Activated CD4-positive, alpha-beta memory T cell treated with anti-CD3 and anti-CD28 coated beads for 36 hours (primary cell): Measurements from ENCODE around the gene PTPRU. TPM values are rescaled to one million over a fixed set of nuclear protein-coding genes. Genes with fewer than 3 reads are reported as not detected.
"Not testable (repeated sequence)": the region's sequence is repeated elsewhere in the genome, so short reads cannot be mapped to it uniquely, and the experiment has no call there.

ENCODE experiments used
- CTCF ChIA-PET: fragments of 350-600 bp; sonication (Branson Sonifier 250); formaldehyde crosslinking; loops from one replicate; lab custom pipeline; 2021; ENCODE audit warnings: antibody characterized with exemption, inconsistent platforms; lab: Charles Lee
- POLR2A ChIA-PET: fragments of 350-600 bp; sonication (Branson Sonifier 250); formaldehyde crosslinking; loops from one replicate; lab custom pipeline; 2021; ENCODE audit warnings: antibody characterized with exemption; lab: Charles Lee
- DNase-seq: peaks from one replicate; pipeline ENCODE4 v3.0.0-alpha.2; 2020
- H3K27ac Mint-ChIP-seq: one replicate; pipeline ENCODE4 v1.8.0; 2021; ENCODE audit warnings: mixed read lengths
- H3K27me3 Mint-ChIP-seq: one replicate; pipeline ENCODE4 v1.8.0; 2021; ENCODE audit warnings: mixed read lengths
- H3K36me3 Mint-ChIP-seq: one replicate; pipeline ENCODE4 v1.8.0; 2021; ENCODE audit warnings: mixed read lengths
- H3K4me1 Mint-ChIP-seq: one replicate; pipeline ENCODE4 v1.8.0; 2021; ENCODE audit warnings: low read depth, mixed read lengths
- H3K4me3 Mint-ChIP-seq: one replicate; pipeline ENCODE4 v1.8.0; 2021; ENCODE audit warnings: mild to moderate bottlenecking, mixed read lengths
- H3K9me3 Mint-ChIP-seq: one replicate; pipeline ENCODE4 v1.8.0; 2021; ENCODE audit warnings: mixed read lengths
- intact Hi-C: fragments of 100-400 bp; cut with micrococcal nuclease; formaldehyde crosslinking; loops from one replicate; pipeline ENCODE4 v1.15.1; 2023
- total RNA-seq, 2 experiments: library from RNA; stranded (reverse); gene quantifications; one replicate each; pipeline ENCODE4 v1.2.3, GENCODE V29; 2021

The PTPRU gene
- total RNA-seq, 2 experiments from 2014 or later = 0.17 to 0.85 TPM

GRCh38 chr1:29202053-29202452, 34.3 kb upstream of the PTPRU start:
- Mint-ChIP-seq H3K27ac (no peak overlapping the region), H3K9me3 (no peaks in the 10 kb centered on the region), H3K4me3 (no peak overlapping the region), H3K4me1 (peaks cover 6% of the 10 kb centered on the region), H3K36me3 (peaks cover 16% of the 10 kb centered on the region), H3K27me3 (no peaks in the 10 kb centered on the region)
- ChIA-PET POLR2A (interaction anchor here (0.9 to 2.8 kb wide), 2 partner anchors 10 to 21 kb away, joined by 3 to 19 read pairs; partner anchors contain the start of gene SRSF4), CTCF (interaction anchor here (0.6 to 3.2 kb wide), 47 partner anchors 8 to 1506 kb away, joined by 3 to 69 read pairs (median 4); partner anchors contain the start of genes MECR, SRSF4 and TMEM200B)
- intact Hi-C loops = loop anchor here (1.0 to 10.0 kb wide), 5 partner anchors 21 to 417 kb away; partner anchors contain the start of genes SRSF4 and TMEM200B
- DNase-seq = no peak

GRCh38 chr1:29202584-29203340, 33.6 kb upstream of the PTPRU start:
- CTCF ChIA-PET = interaction anchor here (0.6 to 3.2 kb wide), 52 partner anchors 8 to 1506 kb away, joined by 3 to 69 read pairs (median 4); partner anchors contain the start of genes MECR, SRSF4 and TMEM200B
- H3K9me3 Mint-ChIP-seq = no peaks in the 10 kb centered on the region
- POLR2A ChIA-PET = interaction anchor here (0.9 to 2.8 kb wide), 2 partner anchors 10 to 21 kb away, joined by 3 to 19 read pairs; partner anchors contain the start of gene SRSF4
- intact Hi-C loops = loop anchor here (1.0 to 10.0 kb wide), 6 partner anchors 21 to 418 kb away; partner anchors contain the start of genes SRSF4 and TMEM200B
- peak; percentile 94 for DNase-seq
- H3K4me1 Mint-ChIP-seq = peaks cover 6% of the 10 kb centered on the region
- H3K27ac Mint-ChIP-seq = peak overlapping the region; percentile 23
- no peaks in the 10 kb centered on the region for H3K27me3 Mint-ChIP-seq
- H3K36me3 Mint-ChIP-seq = peaks cover 16% of the 10 kb centered on the region
- no peak overlapping the region for H3K4me3 Mint-ChIP-seq

GRCh38 chr1:29208442-29208841, 27.9 kb upstream of the PTPRU start:
- no peak overlapping the region for H3K4me3 Mint-ChIP-seq

GRCh38 chr1:29209173-29209572, 27.1 kb upstream of the PTPRU start:
- CTCF ChIA-PET = no interaction called here
- Mint-ChIP-seq H3K9me3 (no peaks in the 10 kb centered on the region), H3K4me1 (no peaks in the 10 kb centered on the region), H3K27ac (no peak overlapping the region), H3K36me3 (peaks cover 20% of the 10 kb centered on the region), H3K4me3 (no peak overlapping the region), H3K27me3 (no peaks in the 10 kb centered on the region)
- POLR2A ChIA-PET = no interaction called here
- no peak for DNase-seq
- intact Hi-C loops = loop anchor here (10.0 kb wide), 1 partner anchor 424 kb away; no protein-coding TSS in a partner anchor

More at GRCh38 chr1:29208442-29208841, 27.9 kb upstream of the PTPRU start:
- Mint-ChIP-seq H3K27me3 (no peaks in the 10 kb centered on the region), H3K36me3 (peaks cover 17% of the 10 kb centered on the region), H3K27ac (no peak overlapping the region), H3K9me3 (no peaks in the 10 kb centered on the region), H3K4me1 (no peaks in the 10 kb centered on the region)
- DNase-seq = no peak
- intact Hi-C loops = loop anchor here (10.0 kb wide), 1 partner anchor 424 kb away; no protein-coding TSS in a partner anchor
- ChIA-PET CTCF (interaction anchor here (1.6 kb wide), 1 partner anchor 327 kb away, joined by 4 read pairs; no protein-coding TSS in a partner anchor), POLR2A (no interaction called here)

- H3K4me3 Mint-ChIP-seq = no peak overlapping the region
- H3K36me3 Mint-ChIP-seq = peaks cover 26% of the 10 kb centered on the region
- no peak for DNase-seq
- ChIA-PET POLR2A (no interaction called here), CTCF (no interaction called here)
- no peak overlapping the region for H3K27ac Mint-ChIP-seq
- no peaks in the 10 kb centered on the region for H3K27me3 Mint-ChIP-seq
- no peaks in the 10 kb centered on the region for H3K9me3 Mint-ChIP-seq
- intact Hi-C loops = no loop called here
- H3K4me1 Mint-ChIP-seq = no peaks in the 10 kb centered on the region
These were observed 25.8 kb upstream of the PTPRU start for GRCh38 chr1:29210278-29211085.

- peaks cover 23% of the 10 kb centered on the region for H3K36me3 Mint-ChIP-seq
- no peaks in the 10 kb centered on the region for H3K27me3 Mint-ChIP-seq
- H3K4me3 Mint-ChIP-seq = no peak overlapping the region
- DNase-seq = no peak
- H3K27ac Mint-ChIP-seq = no peak overlapping the region
- intact Hi-C loops = no loop called here
- no peaks in the 10 kb centered on the region for H3K9me3 Mint-ChIP-seq
- H3K4me1 Mint-ChIP-seq = no peaks in the 10 kb centered on the region
- ChIA-PET CTCF (no interaction called here), POLR2A (no interaction called here)
These were observed 25.0 kb upstream of the PTPRU start for GRCh38 chr1:29211086-29212030.

GRCh38 chr1:29213055-29213454, 23.3 kb upstream of the PTPRU start:
- Mint-ChIP-seq H3K27me3 (no peaks in the 10 kb centered on the region), H3K36me3 (peaks cover 23% of the 10 kb centered on the region), H3K4me3 (no peak overlapping the region), H3K4me1 (no peaks in the 10 kb centered on the region), H3K9me3 (no peaks in the 10 kb centered on the region), H3K27ac (no peak overlapping the region)
- DNase-seq = no peak
- CTCF ChIA-PET = no interaction called here
- intact Hi-C loops = no loop called here
- POLR2A ChIA-PET = no interaction called here

GRCh38 chr1:29217633-29218032, 18.7 kb upstream of the PTPRU start:
- H3K4me3 Mint-ChIP-seq = no peak overlapping the region
- ChIA-PET POLR2A (no interaction called here), CTCF (interaction anchor here (1.9 kb wide), 1 partner anchor 15 kb away, joined by 6 read pairs; no protein-coding TSS in a partner anchor)
- H3K36me3 Mint-ChIP-seq = peaks cover 20% of the 10 kb centered on the region
- H3K4me1 Mint-ChIP-seq = no peaks in the 10 kb centered on the region
- H3K9me3 Mint-ChIP-seq = no peaks in the 10 kb centered on the region
- intact Hi-C loops = no loop called here
- H3K27ac Mint-ChIP-seq = no peak overlapping the region
- H3K27me3 Mint-ChIP-seq = no peaks in the 10 kb centered on the region
- DNase-seq = no peak

GRCh38 chr1:29218223-29218622, 18.1 kb upstream of the PTPRU start:
- DNase-seq = no peak
- ChIA-PET POLR2A (no interaction called here), CTCF (interaction anchor here (1.9 kb wide), 1 partner anchor 16 kb away, joined by 6 read pairs; no protein-coding TSS in a partner anchor)
- intact Hi-C loops = no loop called here
- H3K4me1 Mint-ChIP-seq = no peaks in the 10 kb centered on the region
- no peaks in the 10 kb centered on the region for H3K27me3 Mint-ChIP-seq
- no peaks in the 10 kb centered on the region for H3K9me3 Mint-ChIP-seq
- no peak overlapping the region for H3K27ac Mint-ChIP-seq
- no peak overlapping the region for H3K4me3 Mint-ChIP-seq
- H3K36me3 Mint-ChIP-seq = peaks cover 17% of the 10 kb centered on the region

GRCh38 chr1:29221296-29221695, 15.0 kb upstream of the PTPRU start:
- DNase-seq = no peak
- POLR2A ChIA-PET = no interaction called here
- no peaks in the 10 kb centered on the region for H3K4me1 Mint-ChIP-seq
- H3K36me3 Mint-ChIP-seq = peaks cover 6% of the 10 kb centered on the region
- intact Hi-C loops = no loop called here
- H3K4me3 Mint-ChIP-seq = no peak overlapping the region
- H3K9me3 Mint-ChIP-seq = no peaks in the 10 kb centered on the region
- CTCF ChIA-PET = no interaction called here
- no peaks in the 10 kb centered on the region for H3K27me3 Mint-ChIP-seq
- no peak overlapping the region for H3K27ac Mint-ChIP-seq

GRCh38 chr1:29222260-29222659, 14.1 kb upstream of the PTPRU start:
- H3K4me3 Mint-ChIP-seq, H3K27ac Mint-ChIP-seq, POLR2A ChIA-PET, DNase-seq, H3K36me3 Mint-ChIP-seq, H3K27me3 Mint-ChIP-seq, H3K9me3 Mint-ChIP-seq, intact Hi-C loops, CTCF ChIA-PET, H3K4me1 Mint-ChIP-seq: not testable (repeated sequence)
